ENCODE results near the gene NRSN2. TPM values are rescaled to one million over a fixed set of nuclear protein-coding genes. Genes with fewer than 3 reads are reported as not detected.
"Not testable (repeated sequence)": the region's sequence is repeated elsewhere in the genome, so short reads cannot be mapped to it uniquely, and the experiment has no call there.

Gene NRSN2
- polyA plus RNA-seq, 1 experiment, result 84.1 TPM

DNA sequence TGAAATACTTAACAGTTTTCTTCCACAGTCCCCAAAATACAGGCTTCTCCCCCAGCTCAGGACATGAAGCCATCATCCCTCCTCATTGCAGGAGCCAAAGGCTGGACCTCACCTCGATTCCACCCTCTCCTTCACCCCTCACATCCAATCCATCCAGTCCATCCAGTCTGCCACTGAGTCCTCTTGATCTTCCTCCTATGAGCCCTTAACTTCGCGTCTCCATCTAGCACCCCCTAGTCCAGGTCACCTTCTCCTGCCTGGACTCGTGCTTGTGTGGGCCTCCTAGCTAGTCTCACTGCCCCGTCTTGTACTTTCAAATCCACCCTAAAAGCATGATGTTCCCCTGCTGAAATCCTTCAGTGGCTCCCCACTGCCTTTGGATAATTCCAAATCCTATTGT, 37.0 kb downstream of the NRSN2 start:
- no peak overlapping the region for H3K4me3 ChIP-seq (ENCODE audit: low read depth, low read length)
- CTCF ChIA-PET, result no interaction called here

GRCh38 chr20:384723-385122, 37.8 kb downstream of the NRSN2 start:
- TF ChIP-seq, protein P1, sequence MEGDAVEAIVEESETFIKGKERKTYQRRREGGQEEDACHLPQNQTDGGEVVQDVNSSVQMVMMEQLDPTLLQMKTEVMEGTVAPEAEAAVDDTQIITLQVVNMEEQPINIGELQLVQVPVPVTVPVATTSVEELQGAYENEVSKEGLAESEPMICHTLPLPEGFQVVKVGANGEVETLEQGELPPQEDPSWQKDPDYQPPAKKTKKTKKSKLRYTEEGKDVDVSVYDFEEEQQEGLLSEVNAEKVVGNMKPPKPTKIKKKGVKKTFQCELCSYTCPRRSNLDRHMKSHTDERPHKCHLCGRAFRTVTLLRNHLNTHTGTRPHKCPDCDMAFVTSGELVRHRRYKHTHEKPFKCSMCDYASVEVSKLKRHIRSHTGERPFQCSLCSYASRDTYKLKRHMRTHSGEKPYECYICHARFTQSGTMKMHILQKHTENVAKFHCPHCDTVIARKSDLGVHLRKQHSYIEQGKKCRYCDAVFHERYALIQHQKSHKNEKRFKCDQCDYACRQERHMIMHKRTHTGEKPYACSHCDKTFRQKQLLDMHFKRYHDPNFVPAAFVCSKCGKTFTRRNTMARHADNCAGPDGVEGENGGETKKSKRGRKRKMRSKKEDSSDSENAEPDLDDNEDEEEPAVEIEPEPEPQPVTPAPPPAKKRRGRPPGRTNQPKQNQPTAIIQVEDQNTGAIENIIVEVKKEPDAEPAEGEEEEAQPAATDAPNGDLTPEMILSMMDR (IDR thresholded peaks at IDR 0.05; ENCODE audit: insufficient read depth, low read depth, low read length), result no peak
- ChIA-PET POLR2A (no interaction called here), CTCF (no interaction called here)
- Histone ChIP-seq H3K27me3 (ENCODE audit: control insufficient read depth, insufficient read depth, low read length) (no peaks in the 10 kb centered on the region), H3K4me3 (ENCODE audit: low read depth, low read length) (no peak overlapping the region), H3K36me3 (ENCODE audit: control insufficient read depth, insufficient read depth, low read length) (peaks cover 24% of the 10 kb centered on the region)
- no peak for DNase-seq (ENCODE audit: low read depth)

More for the DNA sequence above, 37.0 kb downstream of the NRSN2 start:
- H3K36me3 ChIP-seq (ENCODE audit: control insufficient read depth, insufficient read depth, low read length), result peaks cover 17% of the 10 kb centered on the region
- TF ChIP-seq, protein P1 (IDR thresholded peaks at IDR 0.05; ENCODE audit: insufficient read depth, low read depth, low read length), result no peak
- DNase-seq (ENCODE audit: low read depth), result no peak
- POLR2A ChIA-PET, result no interaction called here
- H3K27me3 ChIP-seq (ENCODE audit: control insufficient read depth, insufficient read depth, low read length), result no peaks in the 10 kb centered on the region

DNA sequence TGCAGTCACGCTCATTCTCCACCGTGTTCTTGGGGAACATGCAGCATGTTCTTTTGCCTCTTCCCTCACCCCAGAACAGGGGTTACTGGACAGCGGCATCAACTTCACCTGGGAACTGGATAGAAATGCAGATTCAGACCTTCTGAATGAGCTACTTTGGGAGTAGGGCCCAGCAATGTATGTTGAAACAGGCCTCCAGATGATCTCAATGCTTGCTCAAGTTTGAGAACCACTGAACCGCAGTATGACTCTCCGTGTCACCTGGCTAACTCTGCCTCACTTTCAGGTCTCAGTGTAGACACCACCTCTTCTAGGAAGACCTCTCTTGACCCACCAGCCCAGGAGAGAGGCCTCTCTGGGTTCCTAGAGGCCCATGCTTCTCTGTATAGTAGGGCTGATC, 38.5 kb downstream of the NRSN2 start:
- CTCF ChIA-PET, result no interaction called here
- Histone ChIP-seq H3K36me3 (ENCODE audit: control insufficient read depth, insufficient read depth, low read length) (peaks cover 28% of the 10 kb centered on the region), H3K27me3 (ENCODE audit: control insufficient read depth, insufficient read depth, low read length) (no peaks in the 10 kb centered on the region), H3K4me3 (ENCODE audit: low read depth, low read length) (no peak overlapping the region)
- POLR2A ChIA-PET, result no interaction called here
- TF ChIP-seq, protein P1 (IDR thresholded peaks at IDR 0.05; ENCODE audit: insufficient read depth, low read depth, low read length), result no peak
- no peak for DNase-seq (ENCODE audit: low read depth)

- H3K4me3 ChIP-seq (ENCODE audit: low read depth, low read length); DNase-seq (ENCODE audit: low read depth); POLR2A ChIA-PET; H3K27me3 ChIP-seq (ENCODE audit: control insufficient read depth, insufficient read depth, low read length); CTCF ChIA-PET: not testable (repeated sequence)
- peaks cover 38% of the 10 kb centered on the region for H3K36me3 ChIP-seq (ENCODE audit: control insufficient read depth, insufficient read depth, low read length)
These were observed 39.7 kb downstream of the NRSN2 start for GRCh38 chr20:386634-387033.

DNA sequence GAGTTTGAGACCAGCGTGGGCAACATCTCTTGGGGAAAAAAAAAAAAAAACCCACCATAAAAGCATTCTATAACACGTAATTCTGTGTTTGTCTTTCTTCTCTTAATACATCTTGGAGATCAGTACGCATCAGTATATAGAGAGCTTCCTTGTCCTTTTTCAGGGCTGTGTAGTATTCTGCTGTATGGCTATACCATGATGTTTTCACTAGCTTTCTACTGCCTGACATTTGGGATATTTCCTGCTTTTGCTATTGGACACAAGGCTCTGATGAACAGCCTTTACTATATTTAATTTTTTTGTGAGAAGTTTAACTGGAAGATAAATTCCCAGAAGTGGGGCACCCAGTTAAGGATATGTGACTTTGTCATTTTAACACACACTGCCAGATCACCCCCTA, 40.6 kb downstream of the NRSN2 start:
- Histone ChIP-seq H3K36me3 (ENCODE audit: control insufficient read depth, insufficient read depth, low read length) (peaks cover 41% of the 10 kb centered on the region), H3K27me3 (ENCODE audit: control insufficient read depth, insufficient read depth, low read length) (no peaks in the 10 kb centered on the region), H3K4me3 (ENCODE audit: low read depth, low read length) (no peak overlapping the region)
- ChIA-PET CTCF (no interaction called here), POLR2A (no interaction called here)
- TF ChIP-seq, protein P1 (IDR thresholded peaks at IDR 0.05; ENCODE audit: insufficient read depth, low read depth, low read length), result no peak
- no peak for DNase-seq (ENCODE audit: low read depth)
